H9 (cell line): ENCODE measurements around the gene VIPR2. TPM values are rescaled to one million over a fixed set of nuclear protein-coding genes. Genes with fewer than 3 reads are reported as not detected.

Experiments used
- DNase-seq: peaks from one replicate; pipeline ENCODE4 v3.0.0-alpha.2; 2017
- H2AFZ ChIP-seq: one replicate; pipeline ENCODE4 v1.6.1; 2013; ENCODE audit warnings: mild to moderate bottlenecking, low read length, control low read depth, moderate library complexity
- H2AK5ac ChIP-seq: 2 replicates; pipeline ENCODE4 v1.6.1; 2013; ENCODE audit warnings: low read length, control low read depth, mixed read lengths; ENCODE audit not compliant: insufficient read length
- H2BK120ac ChIP-seq: one replicate; pipeline ENCODE4 v1.6.1; 2013; ENCODE audit warnings: low read depth, mild to moderate bottlenecking, low read length, control low read depth, inconsistent platforms; ENCODE audit not compliant: poor library complexity, severe bottlenecking
- H2BK12ac ChIP-seq: 2 replicates; pipeline ENCODE4 v1.6.1; 2013; ENCODE audit warnings: low read length, control low read depth, mixed read lengths, low read depth; ENCODE audit not compliant: insufficient read length
- H2BK15ac ChIP-seq: 2 replicates; pipeline ENCODE4 v1.6.1; 2013; ENCODE audit warnings: low read depth, low read length, control low read depth
- H2BK20ac ChIP-seq: one replicate; pipeline ENCODE4 v1.6.1; 2013; ENCODE audit warnings: low read depth, mild to moderate bottlenecking, low read length, control low read depth, inconsistent platforms; ENCODE audit not compliant: poor library complexity, severe bottlenecking
- H2BK5ac ChIP-seq: 2 replicates; pipeline ENCODE4 v1.6.1; 2013; ENCODE audit warnings: low read length, control low read depth, mixed read lengths; ENCODE audit not compliant: insufficient read length
- H3K14ac ChIP-seq: 2 replicates; pipeline ENCODE4 v1.6.1; 2013; ENCODE audit warnings: low read length, control low read depth; ENCODE audit not compliant: insufficient read depth
- H3K18ac ChIP-seq: 2 replicates; pipeline ENCODE4 v1.6.1; 2013; ENCODE audit warnings: low read depth, mild to moderate bottlenecking, mixed read lengths, low read length, control low read depth; ENCODE audit not compliant: insufficient read length
- H3K23ac ChIP-seq: 2 replicates; pipeline ENCODE4 v1.6.1; 2013; ENCODE audit warnings: low read length, control low read depth, mixed read lengths, low read depth; ENCODE audit not compliant: insufficient read length
- H3K23me2 ChIP-seq: 2 replicates; pipeline ENCODE4 v1.6.1; 2013; ENCODE audit warnings: low read depth, mild to moderate bottlenecking, mixed read lengths, low read length, control low read depth; ENCODE audit not compliant: insufficient read length, poor library complexity, severe bottlenecking
- H3K27ac ChIP-seq: 2 replicates; pipeline ENCODE4 v1.5.1; 2013; ENCODE audit warnings: low read length, control low read depth, mixed read lengths, low read depth; ENCODE audit not compliant: insufficient read length
- H3K27me3 ChIP-seq: 2 replicates; pipeline ENCODE4 v1.6.1; 2013; ENCODE audit warnings: low read length, control low read depth, inconsistent platforms; ENCODE audit not compliant: insufficient read depth
- H3K4ac ChIP-seq: 2 replicates; pipeline ENCODE4 v1.6.1; 2013; ENCODE audit warnings: low read depth, mild to moderate bottlenecking, control low read depth, inconsistent platforms, low read length, moderate library complexity
- H3K4me1 ChIP-seq: 2 replicates; pipeline ENCODE4 v1.6.1; 2013; ENCODE audit warnings: low read length, control low read depth, inconsistent platforms; ENCODE audit not compliant: insufficient read depth
- H3K4me2 ChIP-seq: 2 replicates; pipeline ENCODE4 v1.6.1; 2013; ENCODE audit warnings: low read length, control low read depth, mixed read lengths; ENCODE audit not compliant: insufficient read length, insufficient read depth
- H3K56ac ChIP-seq: 2 replicates; pipeline ENCODE4 v1.6.1; 2013; ENCODE audit warnings: low read depth, mild to moderate bottlenecking, mixed read lengths, low read length, control low read depth; ENCODE audit not compliant: insufficient read length
- H3K79me1 ChIP-seq: 2 replicates; pipeline ENCODE4 v1.6.1; 2013; ENCODE audit warnings: low read depth, mild to moderate bottlenecking, moderate library complexity, low read length, control low read depth, inconsistent platforms; ENCODE audit not compliant: insufficient read depth, poor library complexity, severe bottlenecking
- H3K79me2 ChIP-seq: 2 replicates; pipeline ENCODE4 v1.6.1; 2013; ENCODE audit warnings: low read length, control low read depth, inconsistent platforms; ENCODE audit not compliant: insufficient read depth
- H3K9ac ChIP-seq: 2 replicates; pipeline ENCODE4 v1.6.1; 2013; ENCODE audit warnings: low read length, control low read depth, mixed read lengths; ENCODE audit not compliant: insufficient read length; ENCODE audit errors: extremely low read depth
- H3K9me3 ChIP-seq: one replicate; pipeline ENCODE4 v1.6.1; 2013; ENCODE audit warnings: low read depth, low read length, inconsistent platforms; ENCODE audit not compliant: control insufficient read depth
- H3T11ph ChIP-seq: one replicate; pipeline ENCODE4 v1.6.1; 2013; ENCODE audit warnings: mild to moderate bottlenecking, low read length, control low read depth, inconsistent platforms
- H4K20me1 ChIP-seq: one replicate; pipeline ENCODE4 v1.6.1; 2013; ENCODE audit not compliant: control insufficient read depth, insufficient read length, insufficient read depth
- H4K5ac ChIP-seq: 2 replicates; pipeline ENCODE4 v1.6.1; 2013; ENCODE audit warnings: low read depth, mild to moderate bottlenecking, mixed read lengths, low read length, control low read depth; ENCODE audit not compliant: insufficient read length
- H4K8ac ChIP-seq: replicated peaks from 2 replicates; pipeline ENCODE4 v1.6.1; 2013; ENCODE audit warnings: low read length, control low read depth, mixed read lengths, low read depth; ENCODE audit not compliant: insufficient read length
- H4K91ac ChIP-seq: 2 replicates; pipeline ENCODE4 v1.6.1; 2013; ENCODE audit warnings: low read depth, mild to moderate bottlenecking, moderate library complexity, mixed read lengths, low read length, control low read depth; ENCODE audit not compliant: insufficient read length
- H3K27ac Mint-ChIP-seq, 3 experiments: 2 replicates in 2 of 3; 3 replicates in 1 of 3; pipeline ENCODE4 v1.8.0; 2020 to 2021; ENCODE audit warnings: mixed read lengths in 3 of 3, mild to moderate bottlenecking in 1 of 3, moderate library complexity in 1 of 3
- H3K27me3 Mint-ChIP-seq: 2 replicates; pipeline ENCODE4 v1.8.0; 2021; ENCODE audit warnings: low read depth, mild to moderate bottlenecking, moderate library complexity, mixed read lengths
- H3K36me3 Mint-ChIP-seq, 3 experiments: 2 replicates in 2 of 3; 3 replicates in 1 of 3; pipeline ENCODE4 v1.8.0; 2020 to 2021; ENCODE audit warnings: low read depth in 3 of 3, mixed read lengths in 3 of 3; ENCODE audit not compliant: insufficient read depth in 1 of 3
- H3K4me1 Mint-ChIP-seq, 2 experiments: 2 replicates each; pipeline ENCODE4 v1.8.0; 2020; ENCODE audit warnings: mixed read lengths in 2 of 2
- H3K4me3 Mint-ChIP-seq, 2 experiments: 2 replicates in 1 of 2; 3 replicates in 1 of 2; pipeline ENCODE4 v1.8.0; 2020 to 2021; ENCODE audit warnings: mild to moderate bottlenecking in 2 of 2, mixed read lengths in 2 of 2, moderate library complexity in 1 of 2
- H3K9me3 Mint-ChIP-seq, 2 experiments: 2 replicates in 1 of 2; 3 replicates in 1 of 2; pipeline ENCODE4 v1.8.0; 2020; ENCODE audit warnings: mild to moderate bottlenecking in 2 of 2, mixed read lengths in 2 of 2, moderate library complexity in 1 of 2
- CTCF ChIP-seq: fragments of 200-600 bp; sonication (generic); conservative IDR thresholded peaks from 3 replicates; pipeline ENCODE4 v1.8.0; 2021; ENCODE audit warnings: antibody characterized with exemption, mild to moderate bottlenecking
- WGBS: extraction: QIAGEN DNeasy Blood & Tissue Kit; methylation state at CpG from one replicate; pipeline ENCODE4 v1.1.7; 2013; ENCODE audit warnings: missing lambda C conversion rate, low lambda C conversion rate, mixed read lengths; ENCODE audit not compliant: insufficient read length; ENCODE audit errors: extremely low coverage; 5-methylcytosine and 5-hydroxymethylcytosine counted together
- total RNA-seq: library from RNA; stranded (reverse); gene quantifications from 2 replicates; pipeline ENCODE4 v1.2.1, GENCODE V29; 2021

Gene VIPR2
- total RNA-seq, 1 experiment from 2014 or later = 1.6 TPM

GRCh38 chr7:159116581-159117339 is 27.9 kb downstream of the VIPR2 start:
- H2BK20ac ChIP-seq = no peak overlapping the region

More at GRCh38 chr7:159116581-159117339, 27.9 kb downstream of the VIPR2 start:
- H2BK12ac ChIP-seq = no peak overlapping the region
- H4K5ac ChIP-seq = no peak overlapping the region
- H3K9me3 ChIP-seq = no peaks in the 10 kb centered on the region
- H2AK5ac ChIP-seq = no peak overlapping the region
- H3K23me2 ChIP-seq = no peaks in the 10 kb centered on the region
- H3K18ac ChIP-seq = no peak overlapping the region
- no peaks in the 10 kb centered on the region for H3K36me3 Mint-ChIP-seq
- H3K27me3 ChIP-seq = no peaks in the 10 kb centered on the region
- no peak for DNase-seq
- no peaks in the 10 kb centered on the region for H4K20me1 ChIP-seq
- H3K9me3 Mint-ChIP-seq = no peaks in the 10 kb centered on the region; a peak in 1 of 5 replicates
- H3K14ac ChIP-seq = no peak overlapping the region
- H3K4me2 ChIP-seq = no peak overlapping the region
- H2AFZ ChIP-seq = no peak overlapping the region
- no peaks in the 10 kb centered on the region for H3K79me1 ChIP-seq
- H3K4me3 Mint-ChIP-seq = no peak overlapping the region; a peak in 1 of 5 replicates
- H3K27me3 Mint-ChIP-seq = peaks cover 6% of the 10 kb centered on the region
- H3K56ac ChIP-seq = no peak overlapping the region
- H3K4me1 Mint-ChIP-seq = peaks cover 40 to 50% of the 10 kb centered on the region in 2 experiments
- no peak overlapping the region for H3K27ac ChIP-seq
- TF ChIP-seq CTCF = no peak
- no peak overlapping the region for H3K27ac Mint-ChIP-seq
- H2BK15ac ChIP-seq = no peak overlapping the region
- H4K8ac ChIP-seq = no peak overlapping the region
- H3K79me2 ChIP-seq = no peaks in the 10 kb centered on the region
- no peak overlapping the region for H3T11ph ChIP-seq
- 0 out of 2 replicates have a peak, but pooled peaks cover 2% of the 10 kb centered on the region for H3K4me1 ChIP-seq
- no peak overlapping the region for H2BK5ac ChIP-seq
- H3K4ac ChIP-seq = no peak overlapping the region
- WGBS = no CpG with 5 or more reads among the region's 16 CpGs
- no peak overlapping the region for H3K9ac ChIP-seq
- H4K91ac ChIP-seq = no peak overlapping the region
- no peak overlapping the region for H2BK120ac ChIP-seq
- H3K23ac ChIP-seq = no peak overlapping the region
